Measurements from ENCODE around the gene CCDC142.

GRCh38 chr2:74504591-74504990, 21.8 kb upstream of the CCDC142 start:
- TF ChIP-seq CTCF (IDR thresholded peaks at IDR 0.05) (no peak), POLR2A (IDR thresholded peaks at IDR 0.05) (no peak)

Measured in body of pancreas (tissue), 4 donors.